H9 (cell line): ENCODE results near the gene SULT2B1. TPM values are rescaled to one million over a fixed set of nuclear protein-coding genes. Genes with fewer than 3 reads are reported as not detected.

Experiments
- DNase-seq: peaks from one replicate; pipeline ENCODE4 v3.0.0-alpha.2; 2017
- H2AFZ ChIP-seq: one replicate; pipeline ENCODE4 v1.6.1; 2013; ENCODE audit warnings: mild to moderate bottlenecking, low read length, control low read depth, moderate library complexity
- H2AK5ac ChIP-seq: 2 replicates; pipeline ENCODE4 v1.6.1; 2013; ENCODE audit warnings: low read length, control low read depth, mixed read lengths; ENCODE audit not compliant: insufficient read length
- H2BK120ac ChIP-seq: one replicate; pipeline ENCODE4 v1.6.1; 2013; ENCODE audit warnings: low read depth, mild to moderate bottlenecking, low read length, control low read depth, inconsistent platforms; ENCODE audit not compliant: poor library complexity, severe bottlenecking
- H2BK12ac ChIP-seq: 2 replicates; pipeline ENCODE4 v1.6.1; 2013; ENCODE audit warnings: low read length, control low read depth, mixed read lengths, low read depth; ENCODE audit not compliant: insufficient read length
- H2BK15ac ChIP-seq: 2 replicates; pipeline ENCODE4 v1.6.1; 2013; ENCODE audit warnings: low read depth, low read length, control low read depth
- H2BK20ac ChIP-seq: one replicate; pipeline ENCODE4 v1.6.1; 2013; ENCODE audit warnings: low read depth, mild to moderate bottlenecking, low read length, control low read depth, inconsistent platforms; ENCODE audit not compliant: poor library complexity, severe bottlenecking
- H2BK5ac ChIP-seq: 2 replicates; pipeline ENCODE4 v1.6.1; 2013; ENCODE audit warnings: low read length, control low read depth, mixed read lengths; ENCODE audit not compliant: insufficient read length
- H3K14ac ChIP-seq: 2 replicates; pipeline ENCODE4 v1.6.1; 2013; ENCODE audit warnings: low read length, control low read depth; ENCODE audit not compliant: insufficient read depth
- H3K18ac ChIP-seq: 2 replicates; pipeline ENCODE4 v1.6.1; 2013; ENCODE audit warnings: low read depth, mild to moderate bottlenecking, mixed read lengths, low read length, control low read depth; ENCODE audit not compliant: insufficient read length
- H3K23ac ChIP-seq: 2 replicates; pipeline ENCODE4 v1.6.1; 2013; ENCODE audit warnings: low read length, control low read depth, mixed read lengths, low read depth; ENCODE audit not compliant: insufficient read length
- H3K23me2 ChIP-seq: 2 replicates; pipeline ENCODE4 v1.6.1; 2013; ENCODE audit warnings: low read depth, mild to moderate bottlenecking, mixed read lengths, low read length, control low read depth; ENCODE audit not compliant: insufficient read length, poor library complexity, severe bottlenecking
- H3K27ac ChIP-seq: 2 replicates; pipeline ENCODE4 v1.5.1; 2013; ENCODE audit warnings: low read length, control low read depth, mixed read lengths, low read depth; ENCODE audit not compliant: insufficient read length
- H3K27me3 ChIP-seq: 2 replicates; pipeline ENCODE4 v1.6.1; 2013; ENCODE audit warnings: low read length, control low read depth, inconsistent platforms; ENCODE audit not compliant: insufficient read depth
- H3K4ac ChIP-seq: 2 replicates; pipeline ENCODE4 v1.6.1; 2013; ENCODE audit warnings: low read depth, mild to moderate bottlenecking, control low read depth, inconsistent platforms, low read length, moderate library complexity
- H3K4me1 ChIP-seq: 2 replicates; pipeline ENCODE4 v1.6.1; 2013; ENCODE audit warnings: low read length, control low read depth, inconsistent platforms; ENCODE audit not compliant: insufficient read depth
- H3K4me2 ChIP-seq: 2 replicates; pipeline ENCODE4 v1.6.1; 2013; ENCODE audit warnings: low read length, control low read depth, mixed read lengths; ENCODE audit not compliant: insufficient read length, insufficient read depth
- H3K56ac ChIP-seq: 2 replicates; pipeline ENCODE4 v1.6.1; 2013; ENCODE audit warnings: low read depth, mild to moderate bottlenecking, mixed read lengths, low read length, control low read depth; ENCODE audit not compliant: insufficient read length
- H3K79me1 ChIP-seq: 2 replicates; pipeline ENCODE4 v1.6.1; 2013; ENCODE audit warnings: low read depth, mild to moderate bottlenecking, moderate library complexity, low read length, control low read depth, inconsistent platforms; ENCODE audit not compliant: insufficient read depth, poor library complexity, severe bottlenecking
- H3K79me2 ChIP-seq: 2 replicates; pipeline ENCODE4 v1.6.1; 2013; ENCODE audit warnings: low read length, control low read depth, inconsistent platforms; ENCODE audit not compliant: insufficient read depth
- H3K9ac ChIP-seq: 2 replicates; pipeline ENCODE4 v1.6.1; 2013; ENCODE audit warnings: low read length, control low read depth, mixed read lengths; ENCODE audit not compliant: insufficient read length; ENCODE audit errors: extremely low read depth
- H3K9me3 ChIP-seq: one replicate; pipeline ENCODE4 v1.6.1; 2013; ENCODE audit warnings: low read depth, low read length, inconsistent platforms; ENCODE audit not compliant: control insufficient read depth
- H3T11ph ChIP-seq: one replicate; pipeline ENCODE4 v1.6.1; 2013; ENCODE audit warnings: mild to moderate bottlenecking, low read length, control low read depth, inconsistent platforms
- H4K20me1 ChIP-seq: one replicate; pipeline ENCODE4 v1.6.1; 2013; ENCODE audit not compliant: control insufficient read depth, insufficient read length, insufficient read depth
- H4K5ac ChIP-seq: 2 replicates; pipeline ENCODE4 v1.6.1; 2013; ENCODE audit warnings: low read depth, mild to moderate bottlenecking, mixed read lengths, low read length, control low read depth; ENCODE audit not compliant: insufficient read length
- H4K8ac ChIP-seq: replicated peaks from 2 replicates; pipeline ENCODE4 v1.6.1; 2013; ENCODE audit warnings: low read length, control low read depth, mixed read lengths, low read depth; ENCODE audit not compliant: insufficient read length
- H4K91ac ChIP-seq: 2 replicates; pipeline ENCODE4 v1.6.1; 2013; ENCODE audit warnings: low read depth, mild to moderate bottlenecking, moderate library complexity, mixed read lengths, low read length, control low read depth; ENCODE audit not compliant: insufficient read length
- H3K27ac Mint-ChIP-seq, 3 experiments: 2 replicates in 2 of 3; 3 replicates in 1 of 3; pipeline ENCODE4 v1.8.0; 2020 to 2021; ENCODE audit warnings: mixed read lengths in 3 of 3, mild to moderate bottlenecking in 1 of 3, moderate library complexity in 1 of 3
- H3K27me3 Mint-ChIP-seq: 2 replicates; pipeline ENCODE4 v1.8.0; 2021; ENCODE audit warnings: low read depth, mild to moderate bottlenecking, moderate library complexity, mixed read lengths
- H3K36me3 Mint-ChIP-seq, 3 experiments: 2 replicates in 2 of 3; 3 replicates in 1 of 3; pipeline ENCODE4 v1.8.0; 2020 to 2021; ENCODE audit warnings: low read depth in 3 of 3, mixed read lengths in 3 of 3; ENCODE audit not compliant: insufficient read depth in 1 of 3
- H3K4me1 Mint-ChIP-seq, 2 experiments: 2 replicates each; pipeline ENCODE4 v1.8.0; 2020; ENCODE audit warnings: mixed read lengths in 2 of 2
- H3K4me3 Mint-ChIP-seq, 2 experiments: 2 replicates in 1 of 2; 3 replicates in 1 of 2; pipeline ENCODE4 v1.8.0; 2020 to 2021; ENCODE audit warnings: mild to moderate bottlenecking in 2 of 2, mixed read lengths in 2 of 2, moderate library complexity in 1 of 2
- H3K9me3 Mint-ChIP-seq, 2 experiments: 2 replicates in 1 of 2; 3 replicates in 1 of 2; pipeline ENCODE4 v1.8.0; 2020; ENCODE audit warnings: mild to moderate bottlenecking in 2 of 2, mixed read lengths in 2 of 2, moderate library complexity in 1 of 2
- WGBS: extraction: QIAGEN DNeasy Blood & Tissue Kit; methylation state at CpG from one replicate; pipeline ENCODE4 v1.1.7; 2013; ENCODE audit warnings: missing lambda C conversion rate, low lambda C conversion rate, mixed read lengths; ENCODE audit not compliant: insufficient read length; ENCODE audit errors: extremely low coverage; 5-methylcytosine and 5-hydroxymethylcytosine counted together
- total RNA-seq: library from RNA; stranded (reverse); gene quantifications from 2 replicates; pipeline ENCODE4 v1.2.1, GENCODE V29; 2021
- TF ChIP-seq, protein P1 (sequence below): fragments of 200-600 bp; sonication (generic); conservative IDR thresholded peaks from 3 replicates; pipeline ENCODE4 v1.8.0; 2021; ENCODE audit warnings: antibody characterized with exemption, mild to moderate bottlenecking

Gene SULT2B1
- total RNA-seq, 1 experiment from 2014 or later, result 1.7 TPM

DNA sequence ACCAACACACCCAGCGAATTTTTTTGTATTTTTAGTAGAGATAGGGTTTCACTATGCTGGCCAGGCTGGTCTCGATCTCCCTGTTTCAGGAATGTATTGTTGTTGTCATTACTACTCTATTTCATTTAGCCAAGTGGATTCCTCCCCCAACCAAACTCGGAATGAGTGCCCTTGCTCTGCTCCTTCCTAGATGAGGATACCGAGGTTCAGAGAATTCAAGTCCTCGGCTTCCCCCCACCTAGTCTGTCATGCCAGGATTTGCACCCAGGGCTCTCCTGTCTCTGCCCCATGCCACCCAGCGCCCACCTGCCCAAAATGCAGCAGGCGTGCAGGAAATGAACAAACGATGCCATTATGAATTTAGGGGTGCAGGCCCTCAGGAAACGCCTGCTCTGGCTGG, 51.0 kb downstream of the SULT2B1 start:
- no CpG with 5 or more reads among the region's 9 CpGs for WGBS
- no peak overlapping the region for H3K56ac ChIP-seq
- no peaks in the 10 kb centered on the region for H4K20me1 ChIP-seq
- H3K23ac ChIP-seq, result no peak overlapping the region
- H4K91ac ChIP-seq, result no peak overlapping the region
- H2BK20ac ChIP-seq, result no peak overlapping the region
- no peaks in the 10 kb centered on the region for H3K4me1 ChIP-seq
- no peak overlapping the region for H3T11ph ChIP-seq
- no peaks in the 10 kb centered on the region for H3K79me2 ChIP-seq
- H3K9me3 Mint-ChIP-seq, result no peaks in the 10 kb centered on the region
- no peak overlapping the region for H2BK15ac ChIP-seq
- no peak overlapping the region for H4K5ac ChIP-seq
- no peak overlapping the region for H3K4me3 Mint-ChIP-seq
- H2AFZ ChIP-seq, result no peak overlapping the region
- no peaks in the 10 kb centered on the region for H3K27me3 ChIP-seq
- no peaks in the 10 kb centered on the region for H3K9me3 ChIP-seq
- H3K9ac ChIP-seq, result no peak overlapping the region
- H3K27ac Mint-ChIP-seq, result no peak overlapping the region
- no peak overlapping the region for H3K14ac ChIP-seq
- H3K27me3 Mint-ChIP-seq, result no peaks in the 10 kb centered on the region
- H2AK5ac ChIP-seq, result no peak overlapping the region
- no peak overlapping the region for H3K4me2 ChIP-seq
- H2BK12ac ChIP-seq, result no peak overlapping the region
- H3K4me1 Mint-ChIP-seq, result peaks cover 0 to 3% of the 10 kb centered on the region in 2 experiments; a peak in 1 of 4 replicates
- H2BK5ac ChIP-seq, result no peak overlapping the region
- no peak overlapping the region for H3K18ac ChIP-seq
- H4K8ac ChIP-seq, result no peak overlapping the region
- TF ChIP-seq, protein P1, sequence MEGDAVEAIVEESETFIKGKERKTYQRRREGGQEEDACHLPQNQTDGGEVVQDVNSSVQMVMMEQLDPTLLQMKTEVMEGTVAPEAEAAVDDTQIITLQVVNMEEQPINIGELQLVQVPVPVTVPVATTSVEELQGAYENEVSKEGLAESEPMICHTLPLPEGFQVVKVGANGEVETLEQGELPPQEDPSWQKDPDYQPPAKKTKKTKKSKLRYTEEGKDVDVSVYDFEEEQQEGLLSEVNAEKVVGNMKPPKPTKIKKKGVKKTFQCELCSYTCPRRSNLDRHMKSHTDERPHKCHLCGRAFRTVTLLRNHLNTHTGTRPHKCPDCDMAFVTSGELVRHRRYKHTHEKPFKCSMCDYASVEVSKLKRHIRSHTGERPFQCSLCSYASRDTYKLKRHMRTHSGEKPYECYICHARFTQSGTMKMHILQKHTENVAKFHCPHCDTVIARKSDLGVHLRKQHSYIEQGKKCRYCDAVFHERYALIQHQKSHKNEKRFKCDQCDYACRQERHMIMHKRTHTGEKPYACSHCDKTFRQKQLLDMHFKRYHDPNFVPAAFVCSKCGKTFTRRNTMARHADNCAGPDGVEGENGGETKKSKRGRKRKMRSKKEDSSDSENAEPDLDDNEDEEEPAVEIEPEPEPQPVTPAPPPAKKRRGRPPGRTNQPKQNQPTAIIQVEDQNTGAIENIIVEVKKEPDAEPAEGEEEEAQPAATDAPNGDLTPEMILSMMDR, result no peak
- no peak for DNase-seq
- no peaks in the 10 kb centered on the region for H3K79me1 ChIP-seq
- no peak overlapping the region for H2BK120ac ChIP-seq
- no peak overlapping the region for H3K4ac ChIP-seq
- H3K36me3 Mint-ChIP-seq, result no peaks in the 10 kb centered on the region; a peak in 1 of 7 replicates
- no peaks in the 10 kb centered on the region for H3K23me2 ChIP-seq
- H3K27ac ChIP-seq, result no peak overlapping the region
